Measurements from ENCODE around the gene TAS2R31.

DNA sequence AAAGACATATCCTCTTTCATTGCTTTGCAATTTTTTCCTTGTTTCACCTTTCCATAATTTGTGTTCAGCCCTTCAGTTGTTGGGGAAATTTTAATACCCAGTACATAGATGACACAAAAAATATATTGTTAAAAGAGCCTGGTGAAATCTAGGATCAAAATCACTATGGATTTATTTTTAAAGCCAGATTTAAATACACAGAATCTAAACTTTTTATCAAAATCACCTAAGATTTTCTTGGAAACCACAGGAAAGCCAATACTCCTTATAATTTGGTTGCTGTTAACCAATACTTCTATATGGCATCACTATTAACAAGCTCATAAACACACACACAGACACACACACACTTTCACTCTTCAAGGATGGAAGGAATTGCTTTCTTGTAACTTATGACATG is 33.0 kb downstream of the TAS2R31 start, which contains the start of gene TAS2R20:
- TF ChIP-seq, protein P1, sequence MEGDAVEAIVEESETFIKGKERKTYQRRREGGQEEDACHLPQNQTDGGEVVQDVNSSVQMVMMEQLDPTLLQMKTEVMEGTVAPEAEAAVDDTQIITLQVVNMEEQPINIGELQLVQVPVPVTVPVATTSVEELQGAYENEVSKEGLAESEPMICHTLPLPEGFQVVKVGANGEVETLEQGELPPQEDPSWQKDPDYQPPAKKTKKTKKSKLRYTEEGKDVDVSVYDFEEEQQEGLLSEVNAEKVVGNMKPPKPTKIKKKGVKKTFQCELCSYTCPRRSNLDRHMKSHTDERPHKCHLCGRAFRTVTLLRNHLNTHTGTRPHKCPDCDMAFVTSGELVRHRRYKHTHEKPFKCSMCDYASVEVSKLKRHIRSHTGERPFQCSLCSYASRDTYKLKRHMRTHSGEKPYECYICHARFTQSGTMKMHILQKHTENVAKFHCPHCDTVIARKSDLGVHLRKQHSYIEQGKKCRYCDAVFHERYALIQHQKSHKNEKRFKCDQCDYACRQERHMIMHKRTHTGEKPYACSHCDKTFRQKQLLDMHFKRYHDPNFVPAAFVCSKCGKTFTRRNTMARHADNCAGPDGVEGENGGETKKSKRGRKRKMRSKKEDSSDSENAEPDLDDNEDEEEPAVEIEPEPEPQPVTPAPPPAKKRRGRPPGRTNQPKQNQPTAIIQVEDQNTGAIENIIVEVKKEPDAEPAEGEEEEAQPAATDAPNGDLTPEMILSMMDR (IDR thresholded peaks at IDR 0.05): no peak
- TF ChIP-seq EZH2 (IDR thresholded peaks at IDR 0.05; ENCODE audit: borderline replicate concordance, insufficient read depth, low read depth, low read length, poor library complexity, severe bottlenecking): no peak

All from B cell (primary cell).